B cell (primary cell): ENCODE results near the gene TRPV4. TPM values are rescaled to one million over a fixed set of nuclear protein-coding genes. Genes with fewer than 3 reads are reported as not detected.

Experiments used
- ATAC-seq: fragments of 200-7000 bp; cut with Tn5 transposase; one replicate; pipeline ENCODE4 v1.10.0; 2021; ENCODE audit warnings: low read depth, mild to moderate bottlenecking, moderate number of reproducible peaks, moderate library complexity
- CTCF ChIA-PET: fragments of 350-600 bp; sonication (Branson Sonifier 250); formaldehyde crosslinking; loops from one replicate; lab custom pipeline; 2021; ENCODE audit warnings: antibody characterized with exemption, inconsistent platforms; lab: Charles Lee
- POLR2A ChIA-PET: fragments of 350-600 bp; sonication (Branson Sonifier 250); formaldehyde crosslinking; loops from one replicate; lab custom pipeline; 2021; ENCODE audit warnings: antibody characterized with exemption; lab: Charles Lee
- DNase-seq: peaks from one replicate; pipeline ENCODE4 v3.0.0; 2013
- H2AFZ ChIP-seq: 2 replicates; pipeline ENCODE4 v1.6.1; 2012; ENCODE audit warnings: mild to moderate bottlenecking, low read depth, low read length; ENCODE audit not compliant: insufficient read depth, poor library complexity, severe bottlenecking
- H3K27ac ChIP-seq, 2 donors: 1 replicate in 1 of 2; 2 replicates in 1 of 2; pipeline ENCODE4 v1.5.1; 2012 to 2013; ENCODE audit warnings: low read length in 2 of 2, mild to moderate bottlenecking in 2 of 2, moderate library complexity in 1 of 2
- H3K27me3 ChIP-seq, 4 experiments: fragments of 200-600 bp in 1 of 4; sonication (generic) in 1 of 4; replicated peaks in 1 of 4; 1 replicate in 2 of 4; 2 replicates in 2 of 4; pipeline versions ENCODE4 v1.6.1 to v1.7.0; 2013 to 2016; ENCODE audit warnings: low read length in 3 of 4, mild to moderate bottlenecking in 2 of 4, mixed read lengths in 1 of 4, moderate library complexity in 1 of 4; ENCODE audit not compliant: insufficient read depth in 4 of 4, control insufficient read depth in 3 of 4; ENCODE audit errors: control extremely low read depth in 1 of 4
- H3K36me3 ChIP-seq, 2 experiments: replicated peaks in 1 of 2; 1 replicate in 1 of 2; 2 replicates in 1 of 2; pipeline versions ENCODE4 v1.6.1 to v1.7.1; 2013; ENCODE audit warnings: low read length in 1 of 2; ENCODE audit not compliant: insufficient read depth in 2 of 2, control insufficient read depth in 1 of 2; ENCODE audit errors: control extremely low read depth in 1 of 2, extremely low read depth in 1 of 2
- H3K4me1 ChIP-seq, 2 donors: fragments of 200-600 bp in 1 of 2; sonication (generic) in 1 of 2; 1 replicate in 1 of 2; 2 replicates in 1 of 2; pipeline versions ENCODE4 v1.5.1 to v1.6.1; 2013 to 2017; ENCODE audit warnings: low read length in 2 of 2; ENCODE audit not compliant: control insufficient read depth in 2 of 2, insufficient read depth in 2 of 2
- H3K4me2 ChIP-seq: replicated peaks from 2 replicates; pipeline ENCODE3; 2012; ENCODE audit warnings: mild to moderate bottlenecking, low read depth, low read length; ENCODE audit not compliant: poor library complexity, severe bottlenecking
- H3K4me3 ChIP-seq, 5 experiments: fragments of 200-600 bp in 1 of 5; sonication (generic) in 1 of 5; 1 replicate in 3 of 5; 2 replicates in 2 of 5; pipeline versions ENCODE4 v1.5.1 to v1.7.0; 2011 to 2016; ENCODE audit warnings: low read length in 4 of 5, mild to moderate bottlenecking in 4 of 5, low read depth in 2 of 5, control low read depth in 1 of 5, moderate library complexity in 1 of 5; ENCODE audit not compliant: insufficient read depth in 1 of 5; ENCODE audit errors: control extremely low read depth in 1 of 5, extremely low read depth in 1 of 5
- H3K79me2 ChIP-seq: fragments of 200-600 bp; sonication (generic); one replicate; pipeline ENCODE4 v1.6.0; 2016; ENCODE audit warnings: low read length; ENCODE audit not compliant: control insufficient read depth, insufficient read depth
- H3K9ac ChIP-seq: fragments of 200-600 bp; sonication (generic); 2 replicates; pipeline ENCODE4 v1.6.1; 2017; ENCODE audit warnings: mild to moderate bottlenecking, low read length, moderate library complexity
- H3K9me3 ChIP-seq, 3 donors: one replicate each; pipeline versions ENCODE4 v1.6.1 to v1.7.1; 2013; ENCODE audit warnings: low read length in 2 of 3; ENCODE audit not compliant: control insufficient read depth in 2 of 3, insufficient read depth in 1 of 3; ENCODE audit errors: control extremely low read depth in 1 of 3
- H4K20me1 ChIP-seq: 2 replicates; pipeline ENCODE4 v1.6.0; 2012; ENCODE audit warnings: mild to moderate bottlenecking, low read length; ENCODE audit not compliant: insufficient read depth, control insufficient read depth, poor library complexity, severe bottlenecking
- H3K27ac Mint-ChIP-seq: one replicate; pipeline ENCODE4 v1.8.0; 2021; ENCODE audit warnings: mixed read lengths
- H3K27me3 Mint-ChIP-seq: one replicate; pipeline ENCODE4 v1.8.0; 2021; ENCODE audit warnings: mixed read lengths
- H3K4me1 Mint-ChIP-seq: one replicate; pipeline ENCODE4 v1.8.0; 2021; ENCODE audit warnings: mixed read lengths
- H3K4me3 Mint-ChIP-seq: one replicate; pipeline ENCODE4 v1.8.0; 2021; ENCODE audit warnings: mixed read lengths
- H3K9me3 Mint-ChIP-seq: one replicate; pipeline ENCODE4 v1.8.0; 2022; ENCODE audit warnings: mixed read lengths; ENCODE audit not compliant: insufficient read depth
- CTCF ChIP-seq: fragments of 200-600 bp; IDR thresholded peaks from one replicate; pipeline ENCODE4 v1.8.0; 2022; ENCODE audit warnings: antibody characterized with exemption, mild to moderate bottlenecking
- EZH2 ChIP-seq: IDR thresholded peaks from 2 replicates; pipeline ENCODE4 v1.6.1; 2012; ENCODE audit warnings: borderline replicate concordance, low read depth, mild to moderate bottlenecking, moderate library complexity, low read length; ENCODE audit not compliant: insufficient read depth, poor library complexity, severe bottlenecking
- WGBS: methylation state at CpG from one replicate; pipeline ENCODE4 v1.1.5; 2013; ENCODE audit warnings: missing lambda C conversion rate; ENCODE audit not compliant: insufficient coverage; 5-methylcytosine and 5-hydroxymethylcytosine counted together
- intact Hi-C: fragments of 100-400 bp; cut with micrococcal nuclease; formaldehyde crosslinking; loops from one replicate; pipeline ENCODE4 v1.10.0; 2022
- polyA plus RNA-seq: library from polyadenylated mRNA; depleted of rRNA; stranded (reverse); fragments of >200 nt; gene quantifications from 2 replicates; pipeline ENCODE4 v1.2.3, GENCODE V29; 2012
- total RNA-seq, 2 donors: library from RNA; stranded (reverse); fragments of 120-200 nt in 1 of 2; gene quantifications; 1 replicate in 1 of 2; 2 replicates in 1 of 2; pipeline versions ENCODE4 v1.2.3 to v1.2.4, GENCODE V29; 2013 to 2022

Gene TRPV4
- total and polyA plus RNA-seq, 2 donors (not counting 1 experiment from before 2014, with no cell fraction given), result not detected

GRCh38 chr12:109738878-109739665 lies 94.1 kb downstream of the TRPV4 start:
- intact Hi-C loops, result no loop called here

More at GRCh38 chr12:109738878-109739665, 94.1 kb downstream of the TRPV4 start:
- no peak for DNase-seq
- CTCF ChIA-PET, result interaction anchor here (1.0 kb wide), 1 partner anchor 8 kb away, joined by 3 read pairs; no protein-coding TSS in a partner anchor
- Histone ChIP-seq H3K4me3 (no peak overlapping the region), H3K79me2 (no peaks in the 10 kb centered on the region), H3K9me3 (no peaks in the 10 kb centered on the region), H3K27me3 (peaks cover 0 to 3% (median under 1%) of the 10 kb centered on the region in 4 experiments), H3K4me2 (no peak overlapping the region), H4K20me1 (no peaks in the 10 kb centered on the region), H3K36me3 (no peaks in the 10 kb centered on the region), H2AFZ (no peak overlapping the region), H3K9ac (no peak overlapping the region), H3K27ac (no peak overlapping the region), H3K4me1 (no peaks in the 10 kb centered on the region)
- H3K9me3 Mint-ChIP-seq, result no peaks in the 10 kb centered on the region
- TF ChIP-seq EZH2, result no peak
- TF ChIP-seq CTCF, result no peak
- H3K27ac Mint-ChIP-seq, result no peak overlapping the region
- no peak for ATAC-seq
- POLR2A ChIA-PET, result no interaction called here
- H3K4me1 Mint-ChIP-seq, result no peaks in the 10 kb centered on the region
- H3K27me3 Mint-ChIP-seq, result peaks cover 25% of the 10 kb centered on the region
- H3K4me3 Mint-ChIP-seq, result no peak overlapping the region
- WGBS, result 82% methylated on average over 5 of the region's 6 CpGs
